ENCODE data around the gene ALDOA.
"Not testable (repeated sequence)": the region's sequence is repeated elsewhere in the genome, so short reads cannot be mapped to it uniquely, and the experiment has no call there.

ALDOA gene

GRCh38 chr16:30092373-30093010 is 26.9 kb downstream of the ALDOA start:
- peak; percentile 51 for DNase-seq

- DNase-seq, result no peak
These were observed 29.1 kb downstream of the ALDOA start for GRCh38 chr16:30094541-30095165.

- DNase-seq, result no peak
These were observed 29.9 kb downstream of the ALDOA start for GRCh38 chr16:30095166-30096078.

GRCh38 chr16:30096105-30096861 is 30.7 kb downstream of the ALDOA start, which contains the start of gene YPEL3:
Gene YPEL3 (minus strand): TSS chr16:30096213. CDS start chr16:30095482, 731 bp downstream.
- peak; percentile 85 for DNase-seq

GRCh38 chr16:30096862-30097563 is 31.5 kb downstream of the ALDOA start:
- DNase-seq, result no peak

- no peak for DNase-seq
These were observed 38.5 kb downstream of the ALDOA start for GRCh38 chr16:30104090-30104489.

GRCh38 chr16:30104492-30104891 is 38.9 kb downstream of the ALDOA start:
- DNase-seq, result no peak

- DNase-seq, result no peak
These were observed 42.7 kb downstream of the ALDOA start for GRCh38 chr16:30108059-30108850.

GRCh38 chr16:30110661-30111060 is 45.1 kb downstream of the ALDOA start:
- DNase-seq, result peak; percentile 30

- DNase-seq, result peak; percentile 44
These were observed 46.9 kb downstream of the ALDOA start for GRCh38 chr16:30112197-30113030.

GRCh38 chr16:30113031-30113710 is 47.6 kb downstream of the ALDOA start, which contains the start of gene GDPD3:
Gene GDPD3 (minus strand): TSS chr16:30113537. CDS start chr16:30113478, 59 bp downstream.
- no peak for DNase-seq

GRCh38 chr16:30113711-30114333 is 48.3 kb downstream of the ALDOA start:
- no peak for DNase-seq

GRCh38 chr16:30114411-30114810 is 48.9 kb downstream of the ALDOA start:
- DNase-seq, result no peak

- not testable (repeated sequence) for DNase-seq
These were observed 49.3 kb downstream of the ALDOA start for GRCh38 chr16:30114833-30115232.

- no peak for DNase-seq
These were observed 49.7 kb downstream of the ALDOA start for GRCh38 chr16:30115238-30115637.

GRCh38 chr16:30116291-30117207 is 51.0 kb downstream of the ALDOA start:
- DNase-seq, result no peak

- no peak for DNase-seq
These were observed 52.2 kb downstream of the ALDOA start for GRCh38 chr16:30117768-30118167.

GRCh38 chr16:30119428-30119827 is 53.9 kb downstream of the ALDOA start:
- DNase-seq, result no peak

Measured in fibroblast of upper back skin (primary cell).